Non-pigmented ciliary epithelial cell (primary cell): Measurements from ENCODE around the gene KRTAP20-3.

Experiments
- DNase-seq: peaks from one replicate; pipeline ENCODE4 v3.0.0-alpha.2; 2010; ENCODE audit warnings: low read depth

KRTAP20-3 gene

GRCh38 chr21:30642564-30642963 lies at the start of gene KRTAP20-3:
Gene KRTAP20-3, plus strand, starts transcription at chr21:30642864.
- DNase-seq: no peak

GRCh38 chr21:30598802-30599201 lies 43.9 kb upstream of the KRTAP20-3 start, which contains the start of gene KRTAP6-2:
Gene KRTAP6-2, minus strand, starts transcription at chr21:30598902. Its CDS starts 28 bp downstream, at chr21:30598874.
- no peak for DNase-seq

- no peak for DNase-seq
Observed at GRCh38 chr21:30600787-30601186, 41.9 kb upstream of the KRTAP20-3 start, which contains the start of gene KRTAP22-1. Gene KRTAP22-1, plus strand, starts transcription at chr21:30601087.

- DNase-seq: no peak
Observed at GRCh38 chr21:30605968-30606367, 36.7 kb upstream of the KRTAP20-3 start.

- no peak for DNase-seq
Observed at GRCh38 chr21:30612132-30612531, 30.5 kb upstream of the KRTAP20-3 start.

GRCh38 chr21:30613836-30614235 lies 28.8 kb upstream of the KRTAP20-3 start, which contains the start of gene KRTAP6-1:
Gene KRTAP6-1, minus strand, starts transcription at chr21:30613930. Its CDS starts 26 bp downstream, at chr21:30613904.
- no peak for DNase-seq

- DNase-seq: no peak
Observed at GRCh38 chr21:30615199-30615598, 27.5 kb upstream of the KRTAP20-3 start.

GRCh38 chr21:30616125-30616524 lies 26.5 kb upstream of the KRTAP20-3 start, which contains the start of gene KRTAP20-1:
Gene KRTAP20-1, plus strand, starts transcription at chr21:30616425. Its CDS starts 30 bp downstream, at chr21:30616455.
- DNase-seq: no peak

- DNase-seq: no peak
Observed at GRCh38 chr21:30620080-30620479, 22.6 kb upstream of the KRTAP20-3 start.

- no peak for DNase-seq
Observed at GRCh38 chr21:30620522-30620921, 22.1 kb upstream of the KRTAP20-3 start, which contains the start of gene KRTAP20-4. Gene KRTAP20-4, plus strand, starts transcription at chr21:30620627.

- DNase-seq: no peak
Observed at GRCh38 chr21:30623362-30623761, 19.3 kb upstream of the KRTAP20-3 start.

- no peak for DNase-seq
Observed at GRCh38 chr21:30625449-30626165, 17.1 kb upstream of the KRTAP20-3 start.

- DNase-seq: no peak
Observed at GRCh38 chr21:30628109-30628508, 14.6 kb upstream of the KRTAP20-3 start.

- no peak for DNase-seq
Observed at GRCh38 chr21:30629200-30629599, 13.5 kb upstream of the KRTAP20-3 start.

GRCh38 chr21:30634906-30635305 lies 7.8 kb upstream of the KRTAP20-3 start, which contains the start of gene KRTAP20-2:
Gene KRTAP20-2, plus strand, starts transcription at chr21:30635206. Its CDS starts 58 bp downstream, at chr21:30635264.
- DNase-seq: no peak

GRCh38 chr21:30638686-30639085 lies 4.0 kb upstream of the KRTAP20-3 start:
- no peak for DNase-seq

- DNase-seq: no peak
Observed at GRCh38 chr21:30646904-30647414, 4.3 kb downstream of the KRTAP20-3 start.

- DNase-seq: no peak
Observed at GRCh38 chr21:30652891-30653290, 10.2 kb downstream of the KRTAP20-3 start.

GRCh38 chr21:30668776-30669175 lies 26.1 kb downstream of the KRTAP20-3 start:
- DNase-seq: no peak

- no peak for DNase-seq
Observed at GRCh38 chr21:30672985-30673650, 30.5 kb downstream of the KRTAP20-3 start.

GRCh38 chr21:30674312-30674711 lies 31.6 kb downstream of the KRTAP20-3 start:
- DNase-seq: no peak

GRCh38 chr21:30676737-30677136 lies 34.1 kb downstream of the KRTAP20-3 start:
- DNase-seq: no peak

- no peak for DNase-seq
Observed at GRCh38 chr21:30680586-30680985, 37.9 kb downstream of the KRTAP20-3 start.
